HepG2 (cell line): Measurements from ENCODE around the gene CCDC148. TPM values are rescaled to one million over a fixed set of nuclear protein-coding genes. Genes with fewer than 3 reads are reported as not detected.
A peak's percentile ranks its signal among the peaks of the same experiment; 100 is the strongest.

Source experiments
- ADNP ChIP-seq: sonication (generic); formaldehyde crosslinking; IDR thresholded peaks from 2 replicates; pipeline ENCODE4 v1.4.0; 2020; ENCODE audit warnings: missing genetic modification reagents
- CBX1 ChIP-seq: IDR thresholded peaks from one replicate; pipeline ENCODE4 v1.6.1; 2016; ENCODE audit warnings: antibody characterized with exemption, low read depth
- CBX5 ChIP-seq: sonication (generic); formaldehyde crosslinking; IDR thresholded peaks from 2 replicates; pipeline ENCODE4 v1.4.0; 2020; ENCODE audit warnings: missing genetic modification reagents, borderline replicate concordance
- CREBL2 ChIP-seq: sonication (generic); formaldehyde crosslinking; IDR thresholded peaks from 2 replicates; pipeline ENCODE4 v1.8.1; 2023; ENCODE audit warnings: missing genetic modification reagents, mild to moderate bottlenecking, borderline replicate concordance
- ELK4 ChIP-seq: sonication (generic); formaldehyde crosslinking; IDR thresholded peaks from 2 replicates; pipeline ENCODE4 v1.9.0; 2021; ENCODE audit warnings: missing genetic modification reagents, borderline replicate concordance
- FOXP1 ChIP-seq, 2 experiments: fragments of 450-650 bp in 1 of 2; IDR thresholded peaks; 2 replicates each; pipeline ENCODE4 v1.6.1; 2017 to 2018; ENCODE audit warnings: antibody characterized with exemption in 1 of 2
- HOXA7 ChIP-seq: sonication (generic); formaldehyde crosslinking; IDR thresholded peaks from 2 replicates; pipeline ENCODE4 v1.8.1; 2022; ENCODE audit warnings: mild to moderate bottlenecking, missing genetic modification reagents, moderate library complexity
- JUND ChIP-seq: sonication (generic); formaldehyde crosslinking; IDR thresholded peaks from 2 replicates; pipeline ENCODE4 v1.8.0; 2022; ENCODE audit warnings: mild to moderate bottlenecking, missing genetic modification reagents
- MEF2D ChIP-seq: sonication (generic); formaldehyde crosslinking; IDR thresholded peaks from 2 replicates; pipeline ENCODE4 v1.5.1; 2020; ENCODE audit warnings: mild to moderate bottlenecking, missing genetic modification reagents
- NR2F1 ChIP-seq, 2 experiments: fragments of 450-650 bp in 1 of 2; formaldehyde crosslinking in 1 of 2; IDR thresholded peaks; 2 replicates each; pipeline versions ENCODE4 v1.5.0 to v1.6.1; 2016 to 2020; ENCODE audit warnings: mild to moderate bottlenecking in 1 of 2, missing compliant biosample characterization in 1 of 2, missing genetic modification reagents in 1 of 2, moderate library complexity in 1 of 2
- RFXANK ChIP-seq: IDR thresholded peaks from 2 replicates; pipeline ENCODE4 v1.6.1; 2016
- SKI ChIP-seq: fragments of 450-650 bp; IDR thresholded peaks from one replicate; pipeline ENCODE4 v1.6.1; 2018; ENCODE audit warnings: mild to moderate bottlenecking; ENCODE audit not compliant: partially characterized antibody
- STAG1 ChIP-seq: sonication (generic); formaldehyde crosslinking; IDR thresholded peaks from 2 replicates; pipeline ENCODE4 v1.4.0; 2020; ENCODE audit warnings: missing genetic modification reagents
- ZNF138 ChIP-seq: sonication (generic); formaldehyde crosslinking; IDR thresholded peaks from 2 replicates; pipeline ENCODE4 v1.5.0; 2020; ENCODE audit warnings: mild to moderate bottlenecking, low read depth, missing genetic modification reagents
- ZNF274 ChIP-seq: sonication (generic); formaldehyde crosslinking; IDR thresholded peaks from 2 replicates; pipeline ENCODE4 v1.5.1; 2020; ENCODE audit warnings: mild to moderate bottlenecking, missing genetic modification reagents
- ZNF367 ChIP-seq: sonication (generic); formaldehyde crosslinking; IDR thresholded peaks from 2 replicates; pipeline ENCODE4 v1.4.0; 2020; ENCODE audit warnings: missing genetic modification reagents, borderline replicate concordance
- ZNF431 ChIP-seq: sonication (generic); formaldehyde crosslinking; IDR thresholded peaks from 2 replicates; pipeline ENCODE4 v1.9.0; 2022; ENCODE audit warnings: missing genetic modification reagents, low read depth, mild to moderate bottlenecking, borderline replicate concordance
- ZNF646 ChIP-seq: sonication (generic); formaldehyde crosslinking; IDR thresholded peaks from 2 replicates; pipeline ENCODE4 v1.9.0; 2021; ENCODE audit warnings: mild to moderate bottlenecking, missing genetic modification reagents
- ZNF850 ChIP-seq: sonication (generic); formaldehyde crosslinking; conservative IDR thresholded peaks from 2 replicates; pipeline ENCODE4 v1.9.0; 2021; ENCODE audit warnings: mild to moderate bottlenecking, missing genetic modification reagents
- polyA plus RNA-seq, 8 experiments: library from polyadenylated mRNA; depleted of rRNA in 3 of 8; stranded (reverse) in 7 of 8; unstranded in 1 of 8; fragments of >200 nt; fragmentation: Illumina TruSeq in 4 of 8; extraction: Trizol in 4 of 8; gene quantifications; 2 replicates each; pipeline versions ENCODE4 v1.2.1 to v1.2.3, GENCODE V29; 2011 to 2016; ENCODE audit warnings: low read depth in 4 of 8, missing spikeins in 1 of 8, mixed read lengths in 1 of 8; ENCODE audit not compliant: insufficient read depth in 1 of 8
- total RNA-seq, 5 experiments: library from RNA; depleted of rRNA; stranded (reverse); fragments of >200 nt; fragmentation: Illumina TruSeq; extraction: Trizol; gene quantifications; 2 replicates each; pipeline ENCODE4 v1.2.3, GENCODE V29; 2016; ENCODE audit warnings: low read depth in 1 of 5
- TF ChIP-seq, protein P1 (sequence below): sonication (generic); formaldehyde crosslinking; IDR thresholded peaks from 2 replicates; pipeline ENCODE4 v1.4.0; 2020; ENCODE audit warnings: missing genetic modification reagents, borderline replicate concordance

The CCDC148 gene
- total and polyA plus RNA-seq, 2 of the 13 experiments (the other 11 are each of a cell fraction or from before 2014, with no cell fraction given), result 0.30 to 0.49 TPM

GRCh38 chr2:158130832-158131473 is 325.6 kb downstream of the CCDC148 start (continued):
- TF ChIP-seq CREBL2 (CRISPR knock-in tag), result no peak
- TF ChIP-seq ADNP, result no peak
- peak; percentile 7; the same call in 1 of the 2 replicates for TF ChIP-seq ZNF646 (CRISPR knock-in tag)
- no peak for TF ChIP-seq SKI
- 0 out of 2 replicates have a peak, but pooled peaks have one; percentile 39 for TF ChIP-seq JUND (CRISPR knock-in tag)
- no peak for TF ChIP-seq ZNF367 (CRISPR knock-in tag)
- TF ChIP-seq MEF2D (CRISPR knock-in tag), result peak; percentile 82
- TF ChIP-seq FOXP1 (IDR thresholded peaks at IDR 0.05), result no peak
- TF ChIP-seq FOXP1 (CRISPR knock-in tag; IDR thresholded peaks at IDR 0.05), result peak; percentile 97
- peak; percentile 81; the same call in 1 of the 2 replicates for TF ChIP-seq ZNF431 (CRISPR knock-in tag)
- TF ChIP-seq ZNF138, result no peak
- no peak for TF ChIP-seq HOXA7
- TF ChIP-seq CBX5 (CRISPR knock-in tag), result no peak
- TF ChIP-seq ELK4 (CRISPR knock-in tag), result no peak
- TF ChIP-seq, protein P1, sequence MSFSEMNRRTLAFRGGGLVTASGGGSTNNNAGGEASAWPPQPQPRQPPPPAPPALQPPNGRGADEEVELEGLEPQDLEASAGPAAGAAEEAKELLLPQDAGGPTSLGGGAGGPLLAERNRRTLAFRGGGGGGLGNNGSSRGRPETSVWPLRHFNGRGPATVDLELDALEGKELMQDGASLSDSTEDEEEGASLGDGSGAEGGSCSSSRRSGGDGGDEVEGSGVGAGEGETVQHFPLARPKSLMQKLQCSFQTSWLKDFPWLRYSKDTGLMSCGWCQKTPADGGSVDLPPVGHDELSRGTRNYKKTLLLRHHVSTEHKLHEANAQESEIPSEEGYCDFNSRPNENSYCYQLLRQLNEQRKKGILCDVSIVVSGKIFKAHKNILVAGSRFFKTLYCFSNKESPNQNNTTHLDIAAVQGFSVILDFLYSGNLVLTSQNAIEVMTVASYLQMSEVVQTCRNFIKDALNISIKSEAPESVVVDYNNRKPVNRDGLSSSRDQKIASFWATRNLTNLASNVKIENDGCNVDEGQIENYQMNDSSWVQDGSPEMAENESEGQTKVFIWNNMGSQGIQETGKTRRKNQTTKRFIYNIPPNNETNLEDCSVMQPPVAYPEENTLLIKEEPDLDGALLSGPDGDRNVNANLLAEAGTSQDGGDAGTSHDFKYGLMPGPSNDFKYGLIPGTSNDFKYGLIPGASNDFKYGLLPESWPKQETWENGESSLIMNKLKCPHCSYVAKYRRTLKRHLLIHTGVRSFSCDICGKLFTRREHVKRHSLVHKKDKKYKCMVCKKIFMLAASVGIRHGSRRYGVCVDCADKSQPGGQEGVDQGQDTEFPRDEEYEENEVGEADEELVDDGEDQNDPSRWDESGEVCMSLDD (CRISPR knock-in tag), result no peak
- peak; percentile 49; the same call in 1 of the 2 replicates for TF ChIP-seq RFXANK (CRISPR knock-in tag)
- no peak for TF ChIP-seq ZNF850
- no peak for TF ChIP-seq CBX1
- no peak; the same call in 1 of the 2 replicates for TF ChIP-seq STAG1 (CRISPR knock-in tag)
- no peak; the same call in 1 of the 2 replicates for TF ChIP-seq ZNF274
- TF ChIP-seq NR2F1 (CRISPR knock-in tag; IDR thresholded peaks at IDR 0.05), result no peak
